ENCODE data around the gene GRIN2C. TPM values are rescaled to one million over a fixed set of nuclear protein-coding genes. Genes with fewer than 3 reads are reported as not detected.

Gene GRIN2C
- total RNA-seq, 1 donor from 2014 or later = 0.74 TPM

DNA sequence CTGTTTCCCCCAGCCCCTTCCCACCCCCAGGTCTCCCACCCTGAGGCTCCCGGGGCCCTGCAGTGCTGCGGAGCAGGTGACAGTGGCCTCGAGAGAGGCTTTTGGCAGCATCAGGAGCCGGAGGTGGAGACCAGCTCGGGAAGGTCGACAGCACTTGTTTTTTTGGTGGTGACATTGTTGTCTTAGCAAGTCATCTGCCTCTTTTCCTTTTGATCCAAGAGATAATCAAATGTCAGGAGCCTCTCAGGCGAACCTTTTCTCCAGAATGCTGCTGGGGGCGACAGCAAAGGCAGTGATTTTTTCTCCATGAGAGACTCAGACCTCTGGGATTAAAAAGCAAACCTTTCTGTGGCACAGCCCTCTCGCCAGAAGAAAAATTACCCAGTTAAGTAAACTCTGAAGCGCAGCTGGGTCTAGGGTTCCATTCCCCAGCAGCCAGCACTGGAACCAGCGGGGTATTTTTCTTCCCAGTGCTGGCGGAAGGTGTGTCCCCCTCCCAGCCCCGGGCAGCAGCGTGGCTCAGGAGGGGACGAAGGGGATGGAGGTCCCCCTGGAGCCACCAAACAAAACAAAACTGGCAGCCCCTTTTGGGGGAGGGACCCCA, 37.2 kb downstream of the GRIN2C start:
- TF ChIP-seq, protein P1, sequence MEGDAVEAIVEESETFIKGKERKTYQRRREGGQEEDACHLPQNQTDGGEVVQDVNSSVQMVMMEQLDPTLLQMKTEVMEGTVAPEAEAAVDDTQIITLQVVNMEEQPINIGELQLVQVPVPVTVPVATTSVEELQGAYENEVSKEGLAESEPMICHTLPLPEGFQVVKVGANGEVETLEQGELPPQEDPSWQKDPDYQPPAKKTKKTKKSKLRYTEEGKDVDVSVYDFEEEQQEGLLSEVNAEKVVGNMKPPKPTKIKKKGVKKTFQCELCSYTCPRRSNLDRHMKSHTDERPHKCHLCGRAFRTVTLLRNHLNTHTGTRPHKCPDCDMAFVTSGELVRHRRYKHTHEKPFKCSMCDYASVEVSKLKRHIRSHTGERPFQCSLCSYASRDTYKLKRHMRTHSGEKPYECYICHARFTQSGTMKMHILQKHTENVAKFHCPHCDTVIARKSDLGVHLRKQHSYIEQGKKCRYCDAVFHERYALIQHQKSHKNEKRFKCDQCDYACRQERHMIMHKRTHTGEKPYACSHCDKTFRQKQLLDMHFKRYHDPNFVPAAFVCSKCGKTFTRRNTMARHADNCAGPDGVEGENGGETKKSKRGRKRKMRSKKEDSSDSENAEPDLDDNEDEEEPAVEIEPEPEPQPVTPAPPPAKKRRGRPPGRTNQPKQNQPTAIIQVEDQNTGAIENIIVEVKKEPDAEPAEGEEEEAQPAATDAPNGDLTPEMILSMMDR (IDR thresholded peaks at IDR 0.05; ENCODE audit: unreplicated experiment) = no peak
- no peaks in the 10 kb centered on the region for H3K4me1 Mint-ChIP-seq (ENCODE audit: unreplicated experiment)
- no peak overlapping the region for H3K4me3 Mint-ChIP-seq (ENCODE audit: unreplicated experiment)
- peaks cover 26% of the 10 kb centered on the region for H3K36me3 Mint-ChIP-seq (ENCODE audit: low read depth, unreplicated experiment)
- H3K27me3 Mint-ChIP-seq (ENCODE audit: unreplicated experiment) = peaks cover 11% of the 10 kb centered on the region
- DNase-seq (ENCODE audit: low spot score) = no peak
- H3K27ac Mint-ChIP-seq (ENCODE audit: unreplicated experiment) = no peak overlapping the region
- H3K9me3 Mint-ChIP-seq (ENCODE audit: unreplicated experiment) = no peaks in the 10 kb centered on the region

DNA sequence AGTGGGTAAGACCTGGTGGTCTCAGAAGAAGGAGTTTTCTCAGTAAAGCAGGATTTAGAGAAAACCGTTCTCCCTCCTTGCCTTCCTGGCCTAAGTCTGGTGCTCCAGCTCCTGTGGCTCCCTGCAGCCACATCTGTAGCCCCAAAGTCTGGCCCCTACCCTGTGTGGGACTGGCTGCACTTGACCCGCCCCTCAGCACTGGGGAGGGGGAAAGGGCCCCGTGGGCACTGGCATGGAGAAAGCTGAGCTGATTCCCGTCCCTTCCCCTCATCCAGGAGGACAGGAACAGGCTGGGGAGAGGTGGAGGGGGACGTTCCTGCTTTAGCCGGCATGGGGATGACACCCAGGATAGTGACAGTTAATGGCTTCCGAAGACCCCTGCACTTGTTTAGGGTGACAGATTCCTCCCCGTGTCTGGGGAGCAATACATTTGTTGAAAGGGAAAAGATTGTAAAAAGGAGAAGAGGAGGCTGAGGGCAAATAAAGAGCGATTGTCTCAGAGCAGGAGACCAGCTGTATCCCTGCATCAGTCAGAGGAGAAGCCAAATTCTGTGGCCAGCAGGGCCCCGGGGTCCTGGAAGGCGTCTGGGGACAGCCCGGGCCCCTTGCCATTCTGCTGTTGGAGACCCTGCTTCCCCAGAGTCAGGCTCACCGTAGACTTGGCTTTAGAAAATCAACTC, 37.9 kb downstream of the GRIN2C start:
- TF ChIP-seq, protein P1 (IDR thresholded peaks at IDR 0.05; ENCODE audit: unreplicated experiment) = no peak
- Mint-ChIP-seq H3K4me3 (ENCODE audit: unreplicated experiment) (no peak overlapping the region), H3K4me1 (ENCODE audit: unreplicated experiment) (no peaks in the 10 kb centered on the region), H3K9me3 (ENCODE audit: unreplicated experiment) (no peaks in the 10 kb centered on the region), H3K27ac (ENCODE audit: unreplicated experiment) (no peak overlapping the region), H3K36me3 (ENCODE audit: low read depth, unreplicated experiment) (peaks cover 30% of the 10 kb centered on the region), H3K27me3 (ENCODE audit: unreplicated experiment) (peaks cover 11% of the 10 kb centered on the region)
- no peak for DNase-seq (ENCODE audit: low spot score)

DNA sequence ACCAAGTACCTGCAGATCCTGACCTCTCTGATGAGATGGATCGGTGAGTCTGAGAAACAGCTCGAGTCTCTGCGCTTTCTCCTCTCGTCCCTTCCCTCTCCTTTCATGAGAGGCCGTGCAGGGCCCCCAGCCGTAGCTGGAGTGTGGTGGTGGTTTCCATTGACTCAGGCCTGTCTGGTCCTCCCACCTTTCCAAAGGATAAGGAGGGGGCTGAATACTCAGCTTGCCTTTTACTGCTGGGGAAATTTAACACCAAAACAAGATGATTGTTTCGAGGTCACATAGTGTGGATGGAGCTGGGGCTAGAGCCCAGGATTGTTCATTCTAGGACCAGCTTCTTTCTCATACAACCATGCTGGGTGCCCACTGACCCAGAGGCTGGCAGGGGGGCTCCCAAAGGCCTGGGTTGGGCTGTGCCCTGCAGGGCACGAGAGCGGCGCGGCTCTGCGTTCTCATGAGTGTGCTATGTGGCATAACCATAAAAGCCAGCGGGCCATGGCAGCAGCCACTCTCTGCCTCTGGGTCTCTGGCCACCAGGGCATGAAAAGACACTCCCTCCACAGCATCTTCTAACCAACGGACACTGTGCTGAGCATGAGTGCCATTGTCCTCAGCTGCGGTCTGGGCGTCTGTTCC, 39.8 kb downstream of the GRIN2C start:
- Mint-ChIP-seq H3K9me3 (ENCODE audit: unreplicated experiment) (no peaks in the 10 kb centered on the region), H3K4me1 (ENCODE audit: unreplicated experiment) (peaks cover 8% of the 10 kb centered on the region), H3K36me3 (ENCODE audit: low read depth, unreplicated experiment) (peaks cover 27% of the 10 kb centered on the region), H3K27ac (ENCODE audit: unreplicated experiment) (no peak overlapping the region), H3K4me3 (ENCODE audit: unreplicated experiment) (no peak overlapping the region), H3K27me3 (ENCODE audit: unreplicated experiment) (peaks cover 11% of the 10 kb centered on the region)
- DNase-seq (ENCODE audit: low spot score) = no peak
- TF ChIP-seq, protein P1 (IDR thresholded peaks at IDR 0.05; ENCODE audit: unreplicated experiment) = no peak

DNA sequence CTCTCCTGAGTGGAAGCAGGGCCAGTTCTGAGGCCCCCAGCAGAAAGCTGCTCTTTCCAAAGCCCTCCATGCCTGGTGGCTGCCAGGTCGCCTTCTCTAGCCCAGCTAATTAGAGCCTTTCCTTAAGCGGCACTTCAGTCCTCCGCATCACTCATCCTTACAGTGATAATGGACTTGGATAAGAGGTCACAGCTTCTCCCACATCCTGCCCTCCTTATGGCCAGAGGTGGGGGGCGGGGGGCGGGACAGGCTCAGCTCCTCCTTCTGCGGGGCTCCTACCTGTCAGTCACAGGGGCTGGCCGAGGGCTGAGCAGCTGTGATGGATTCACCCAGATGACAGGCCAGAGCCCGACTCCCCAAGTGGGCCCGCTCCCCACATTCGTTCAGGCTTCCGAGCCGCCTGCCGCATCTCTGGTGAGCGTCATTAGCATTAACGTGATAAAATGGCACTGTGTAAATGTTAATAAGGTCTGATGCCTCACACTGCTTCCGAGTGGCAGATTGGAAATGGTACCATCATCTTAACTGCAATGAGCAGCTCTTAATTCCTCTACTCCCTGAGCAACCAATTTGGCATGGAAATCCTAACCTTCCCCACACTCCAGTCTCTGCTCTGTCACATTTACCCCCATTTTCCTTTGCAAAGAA, 41.3 kb downstream of the GRIN2C start:
- Mint-ChIP-seq H3K36me3 (ENCODE audit: low read depth, unreplicated experiment) (peaks cover 22% of the 10 kb centered on the region), H3K4me3 (ENCODE audit: unreplicated experiment) (no peak overlapping the region), H3K9me3 (ENCODE audit: unreplicated experiment) (no peaks in the 10 kb centered on the region), H3K4me1 (ENCODE audit: unreplicated experiment) (peaks cover 8% of the 10 kb centered on the region), H3K27ac (ENCODE audit: unreplicated experiment) (no peak overlapping the region), H3K27me3 (ENCODE audit: unreplicated experiment) (peaks cover 9% of the 10 kb centered on the region)
- DNase-seq (ENCODE audit: low spot score) = no peak
- TF ChIP-seq, protein P1 (IDR thresholded peaks at IDR 0.05; ENCODE audit: unreplicated experiment) = no peak
